HG02970 (cell line): ENCODE data around the gene AMBP.

Source experiments
- ATAC-seq: cut with Tn5 transposase; IDR thresholded peaks from one replicate; pipeline ENCODE4 v1.9.1; 2021; ENCODE audit warnings: mild to moderate bottlenecking, moderate library complexity, moderate number of reproducible peaks; ENCODE audit not compliant: unreplicated experiment, low FRiP score

AMBP gene

GRCh38 chr9:114035221-114035844 is 42.8 kb downstream of the AMBP start:
- no peak for ATAC-seq

GRCh38 chr9:114034661-114035062 is 43.4 kb downstream of the AMBP start:
- no peak for ATAC-seq

- no peak for ATAC-seq
These were observed 43.9 kb downstream of the AMBP start for GRCh38 chr9:114034196-114034595.

GRCh38 chr9:114033397-114034103 is 44.5 kb downstream of the AMBP start:
- no peak for ATAC-seq

- ATAC-seq, result no peak
These were observed 45.9 kb downstream of the AMBP start for GRCh38 chr9:114031948-114032840.

GRCh38 chr9:114031037-114031630 is 47.0 kb downstream of the AMBP start:
- ATAC-seq, result no peak

GRCh38 chr9:114030364-114030763 is 47.7 kb downstream of the AMBP start:
- no peak for ATAC-seq

- no peak for ATAC-seq
These were observed 48.6 kb downstream of the AMBP start for GRCh38 chr9:114029311-114030170.

GRCh38 chr9:114028646-114029045 is 49.5 kb downstream of the AMBP start:
- ATAC-seq, result no peak

GRCh38 chr9:114027863-114028465 is 50.1 kb downstream of the AMBP start:
- ATAC-seq, result no peak

- no peak for ATAC-seq
These were observed 50.8 kb downstream of the AMBP start for GRCh38 chr9:114027159-114027862.

GRCh38 chr9:114026335-114026734 is 51.8 kb downstream of the AMBP start:
- no peak for ATAC-seq

GRCh38 chr9:114025760-114026159 is 52.3 kb downstream of the AMBP start:
- ATAC-seq, result no peak

GRCh38 chr9:114025196-114025753 is 52.8 kb downstream of the AMBP start:
- no peak for ATAC-seq

- no peak for ATAC-seq
These were observed 54.1 kb downstream of the AMBP start for GRCh38 chr9:114023961-114024360.

GRCh38 chr9:114021578-114021977 is 56.5 kb downstream of the AMBP start:
- no peak for ATAC-seq

- ATAC-seq, result no peak
These were observed 60.1 kb downstream of the AMBP start for GRCh38 chr9:114017741-114018715.
